GM18868 (cell line): Measurements from ENCODE around the gene DPYD.
A peak's percentile ranks its signal among the peaks of the same experiment; 100 is the strongest.

ENCODE experiments used
- ATAC-seq: cut with Tn5 transposase; IDR thresholded peaks from one replicate; pipeline ENCODE4 v1.9.1; 2021; ENCODE audit warnings: mild to moderate bottlenecking, moderate library complexity; ENCODE audit not compliant: unreplicated experiment

DPYD gene

GRCh38 chr1:97560714-97561113, 360.1 kb downstream of the DPYD start:
- ATAC-seq: no peak

GRCh38 chr1:97553971-97554370, 366.9 kb downstream of the DPYD start:
- ATAC-seq: no peak

- no peak for ATAC-seq
Observed at GRCh38 chr1:97551113-97551512, 369.7 kb downstream of the DPYD start.

- ATAC-seq: no peak
Observed at GRCh38 chr1:97545446-97545845, 375.4 kb downstream of the DPYD start.

- ATAC-seq: no peak
Observed at GRCh38 chr1:97540346-97540888, 380.4 kb downstream of the DPYD start.

- no peak for ATAC-seq
Observed at GRCh38 chr1:97538113-97538512, 382.7 kb downstream of the DPYD start.

GRCh38 chr1:97533358-97533757, 387.5 kb downstream of the DPYD start:
- no peak for ATAC-seq

- ATAC-seq: no peak
Observed at GRCh38 chr1:97529600-97529999, 391.2 kb downstream of the DPYD start.

GRCh38 chr1:97524211-97524610, 396.6 kb downstream of the DPYD start:
- no peak for ATAC-seq

- ATAC-seq: no peak
Observed at GRCh38 chr1:97516588-97516987, 404.2 kb downstream of the DPYD start.

GRCh38 chr1:97508653-97509218, 412.1 kb downstream of the DPYD start:
- no peak for ATAC-seq

- ATAC-seq: no peak
Observed at GRCh38 chr1:97507863-97508262, 413.0 kb downstream of the DPYD start.

- ATAC-seq: no peak
Observed at GRCh38 chr1:97506368-97506767, 414.5 kb downstream of the DPYD start.

GRCh38 chr1:97505816-97506215, 415.0 kb downstream of the DPYD start:
- ATAC-seq: peak; percentile 75

GRCh38 chr1:97505289-97505688, 415.5 kb downstream of the DPYD start:
- ATAC-seq: no peak

GRCh38 chr1:97502360-97502759, 418.5 kb downstream of the DPYD start:
- no peak for ATAC-seq

- no peak for ATAC-seq
Observed at GRCh38 chr1:97501628-97502027, 419.2 kb downstream of the DPYD start.

GRCh38 chr1:97500760-97501159, 420.1 kb downstream of the DPYD start:
- ATAC-seq: no peak

GRCh38 chr1:97499667-97500066, 421.2 kb downstream of the DPYD start:
- no peak for ATAC-seq

GRCh38 chr1:97489834-97490233, 431.0 kb downstream of the DPYD start:
- no peak for ATAC-seq

- no peak for ATAC-seq
Observed at GRCh38 chr1:97488530-97488929, 432.3 kb downstream of the DPYD start.

- no peak for ATAC-seq
Observed at GRCh38 chr1:97482022-97482421, 438.8 kb downstream of the DPYD start.

GRCh38 chr1:97467445-97467844, 453.4 kb downstream of the DPYD start:
- no peak for ATAC-seq
